ENCODE data around the gene NEUROG2. TPM values are rescaled to one million over a fixed set of nuclear protein-coding genes. Genes with fewer than 3 reads are reported as not detected.
A peak's percentile ranks its signal among the peaks of the same experiment; 100 is the strongest.

The NEUROG2 gene
- not detected for total RNA-seq
- polyA plus RNA-seq: not detected

GRCh38 chr4:112516066-112516470, at the start of gene NEUROG2:
TSS of gene NEUROG2 (minus strand) at chr4:112516180. CDS start at chr4:112515475, 705 bp downstream.
- ATAC-seq (no peak), DNase-seq (no peak), FAIRE-seq (no peak)
- no peaks in the 10 kb centered on the region for H3K36me3 ChIP-seq
- no peak for TF ChIP-seq CTCF (IDR thresholded peaks at IDR 0.05)
- intact Hi-C loops (cut with DNase I): no loop called here
- no peaks in the 10 kb centered on the region for H3K9me3 ChIP-seq
- 1 to 2% methylated on average over 13 to 15 of the region's 15 CpGs for WGBS, 2 donors
- H3K27ac ChIP-seq: no peak within 1 kb of the TSS
- H3K4me3 ChIP-seq: peak within 1 kb of the TSS; percentile 27 to 70 (median 38)
- H3K27me3 ChIP-seq: peaks cover 17 to 80% (median 41%) of the 10 kb centered on the region in 4 donors
- H3K4me1 ChIP-seq: peaks cover 4 to 16% (median 16%) of the 10 kb centered on the region in 3 donors

GRCh38 chr4:112564706-112565270, 48.8 kb upstream of the NEUROG2 start:
- ATAC-seq (no peak), FAIRE-seq (no peak), DNase-seq (no peak)
- Histone ChIP-seq H3K4me3 (no peak overlapping the region), H3K27ac (no peak overlapping the region), H3K4me1 (no peaks in the 10 kb centered on the region), H3K36me3 (no peaks in the 10 kb centered on the region), H3K9me3 (no peaks in the 10 kb centered on the region), H3K27me3 (no peaks in the 10 kb centered on the region)
- intact Hi-C loops (cut with DNase I): no loop called here
- 98% methylated on average over 25 of the region's 25 CpGs for WGBS, 2 donors
- TF ChIP-seq CTCF (IDR thresholded peaks at IDR 0.05): no peak

GRCh38 chr4:112563431-112564200, 47.6 kb upstream of the NEUROG2 start:
- Histone ChIP-seq H3K9me3 (no peaks in the 10 kb centered on the region), H3K27me3 (no peaks in the 10 kb centered on the region), H3K27ac (no peak overlapping the region), H3K4me3 (no peak overlapping the region), H3K4me1 (no peaks in the 10 kb centered on the region), H3K36me3 (no peaks in the 10 kb centered on the region)
- intact Hi-C loops (cut with DNase I): no loop called here
- DNase-seq (no peak), FAIRE-seq (no peak), ATAC-seq (no peak)
- TF ChIP-seq CTCF (IDR thresholded peaks at IDR 0.05): no peak
- 89 to 92% methylated on average over 4 of the region's 4 CpGs for WGBS, 2 donors

- DNase-seq (no peak), FAIRE-seq (no peak), ATAC-seq (no peak)
- H3K4me3 ChIP-seq: no peak overlapping the region
- H3K9me3 ChIP-seq: no peaks in the 10 kb centered on the region
- 90 to 91% methylated on average over 2 of the region's 2 CpGs for WGBS, 2 donors
- intact Hi-C loops (cut with DNase I): no loop called here
- H3K4me1 ChIP-seq: peaks cover 0 to 6% (median 0%) of the 10 kb centered on the region in 3 donors
- no peak for TF ChIP-seq CTCF (IDR thresholded peaks at IDR 0.05)
- H3K27ac ChIP-seq: no peak overlapping the region
- H3K27me3 ChIP-seq: no peaks in the 10 kb centered on the region
- no peaks in the 10 kb centered on the region for H3K36me3 ChIP-seq
Observed at GRCh38 chr4:112562254-112562879, 46.4 kb upstream of the NEUROG2 start.

Measured in pancreas (tissue), 10 donors.